GM12878 (cell line): Measurements from ENCODE around the gene MSL1. TPM values are rescaled to one million over a fixed set of nuclear protein-coding genes. Genes with fewer than 3 reads are reported as not detected.

Experiments used
- CHD4 ChIP-seq: fragments of 200-600 bp; sonication (generic); IDR thresholded peaks from 2 replicates; pipeline ENCODE4 v1.6.1; 2016; ENCODE audit warnings: mild to moderate bottlenecking
- CREB1 ChIP-seq: IDR thresholded peaks from 2 replicates; pipeline ENCODE4 v1.6.1; 2012; ENCODE audit warnings: low read depth, mild to moderate bottlenecking, inconsistent platforms
- CUX1 ChIP-seq: IDR thresholded peaks from 2 replicates; pipeline ENCODE4 v1.6.1; 2012; ENCODE audit warnings: improper control_type of control experiment, low read depth, low read length; ENCODE audit not compliant: insufficient replicate concordance
- EP300 ChIP-seq, 2 experiments: fragments of 150-350 bp in 1 of 2; IDR thresholded peaks; 2 replicates each; pipeline ENCODE4 v1.6.1; 2011 to 2012; ENCODE audit warnings: low read depth in 2 of 2, low read length in 2 of 2, borderline replicate concordance in 1 of 2, improper control_type of control experiment in 1 of 2, inconsistent platforms in 1 of 2; ENCODE audit not compliant: control insufficient read depth in 1 of 2
- PKNOX1 ChIP-seq: fragments of 450-650 bp; IDR thresholded peaks from 2 replicates; pipeline ENCODE4 v1.6.1; 2016; ENCODE audit warnings: mild to moderate bottlenecking
- POU2F2 ChIP-seq: IDR thresholded peaks from 3 replicates; pipeline ENCODE4 v1.6.1; 2011; ENCODE audit warnings: low read depth, mild to moderate bottlenecking, low read length, borderline replicate concordance
- TARDBP ChIP-seq: IDR thresholded peaks from 2 replicates; pipeline ENCODE4 v1.6.1; 2016; ENCODE audit warnings: borderline replicate concordance
- polyA plus RNA-seq, 11 experiments: library from polyadenylated mRNA; depleted of rRNA in 4 of 11; unstranded in 6 of 11; stranded (reverse) in 5 of 11; fragments of >200 nt; fragmentation: Nextera tagmentation in 4 of 11; fragmentation: Illumina TruSeq in 1 of 11; extraction: Ambion mirVana in 4 of 11; extraction: Trizol in 1 of 11; gene quantifications; 1 replicate in 1 of 11; 2 replicates in 10 of 11; pipeline versions ENCODE4 v1.2.1 to v1.2.3, GENCODE V29; 2011 to 2016; ENCODE audit warnings: inconsistent platforms in 2 of 11, missing spikeins in 2 of 11, low read depth in 1 of 11
- total RNA-seq, 4 experiments: library from RNA; depleted of rRNA in 3 of 4; stranded (reverse); fragments of >200 nt in 3 of 4; fragmentation: Illumina TruSeq in 1 of 4; extraction: Trizol in 1 of 4; gene quantifications; 2 replicates each; pipeline versions ENCODE4 v1.2.1 to v1.2.3, GENCODE V29; 2013 to 2021
- TF ChIP-seq, protein P1 (sequence below): fragments of 450-650 bp; formaldehyde crosslinking; IDR thresholded peaks from 2 replicates; pipeline ENCODE4 v1.5.0; 2022; ENCODE audit warnings: mild to moderate bottlenecking, missing genetic modification characterization
- TF ChIP-seq, protein P2 (sequence below): IDR thresholded peaks from 2 replicates; pipeline ENCODE4 v1.6.1; 2011; ENCODE audit warnings: mild to moderate bottlenecking, low read depth, low read length, moderate library complexity; ENCODE audit not compliant: insufficient replicate concordance
- TF ChIP-seq, protein P3 (sequence below): fragments of 450-650 bp; IDR thresholded peaks from 2 replicates; pipeline ENCODE4 v1.6.1; 2016; ENCODE audit warnings: mild to moderate bottlenecking, moderate library complexity, borderline replicate concordance

MSL1 gene
- total and polyA plus RNA-seq, 10 of the 15 experiments (the other 5 are each of a cell fraction or from before 2014, with no cell fraction given), result 6.1 to 95.2 (median 51.8) TPM

GRCh38 chr17:40111221-40112128 is 10.3 kb upstream of the MSL1 start (continued):
- TF ChIP-seq, protein P1, sequence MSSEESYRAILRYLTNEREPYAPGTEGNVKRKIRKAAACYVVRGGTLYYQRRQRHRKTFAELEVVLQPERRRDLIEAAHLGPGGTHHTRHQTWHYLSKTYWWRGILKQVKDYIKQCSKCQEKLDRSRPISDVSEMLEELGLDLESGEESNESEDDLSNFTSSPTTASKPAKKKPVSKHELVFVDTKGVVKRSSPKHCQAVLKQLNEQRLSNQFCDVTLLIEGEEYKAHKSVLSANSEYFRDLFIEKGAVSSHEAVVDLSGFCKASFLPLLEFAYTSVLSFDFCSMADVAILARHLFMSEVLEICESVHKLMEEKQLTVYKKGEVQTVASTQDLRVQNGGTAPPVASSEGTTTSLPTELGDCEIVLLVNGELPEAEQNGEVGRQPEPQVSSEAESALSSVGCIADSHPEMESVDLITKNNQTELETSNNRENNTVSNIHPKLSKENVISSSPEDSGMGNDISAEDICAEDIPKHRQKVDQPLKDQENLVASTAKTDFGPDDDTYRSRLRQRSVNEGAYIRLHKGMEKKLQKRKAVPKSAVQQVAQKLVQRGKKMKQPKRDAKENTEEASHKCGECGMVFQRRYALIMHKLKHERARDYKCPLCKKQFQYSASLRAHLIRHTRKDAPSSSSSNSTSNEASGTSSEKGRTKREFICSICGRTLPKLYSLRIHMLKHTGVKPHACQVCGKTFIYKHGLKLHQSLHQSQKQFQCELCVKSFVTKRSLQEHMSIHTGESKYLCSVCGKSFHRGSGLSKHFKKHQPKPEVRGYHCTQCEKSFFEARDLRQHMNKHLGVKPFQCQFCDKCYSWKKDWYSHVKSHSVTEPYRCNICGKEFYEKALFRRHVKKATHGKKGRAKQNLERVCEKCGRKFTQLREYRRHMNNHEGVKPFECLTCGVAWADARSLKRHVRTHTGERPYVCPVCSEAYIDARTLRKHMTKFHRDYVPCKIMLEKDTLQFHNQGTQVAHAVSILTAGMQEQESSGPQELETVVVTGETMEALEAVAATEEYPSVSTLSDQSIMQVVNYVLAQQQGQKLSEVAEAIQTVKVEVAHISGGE (CRISPR knock-in tag), result no peak
- TF ChIP-seq, protein P2, sequence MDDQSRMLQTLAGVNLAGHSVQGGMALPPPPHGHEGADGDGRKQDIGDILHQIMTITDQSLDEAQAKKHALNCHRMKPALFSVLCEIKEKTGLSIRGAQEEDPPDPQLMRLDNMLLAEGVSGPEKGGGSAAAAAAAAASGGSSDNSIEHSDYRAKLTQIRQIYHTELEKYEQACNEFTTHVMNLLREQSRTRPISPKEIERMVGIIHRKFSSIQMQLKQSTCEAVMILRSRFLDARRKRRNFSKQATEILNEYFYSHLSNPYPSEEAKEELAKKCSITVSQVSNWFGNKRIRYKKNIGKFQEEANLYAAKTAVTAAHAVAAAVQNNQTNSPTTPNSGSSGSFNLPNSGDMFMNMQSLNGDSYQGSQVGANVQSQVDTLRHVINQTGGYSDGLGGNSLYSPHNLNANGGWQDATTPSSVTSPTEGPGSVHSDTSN, result peak; percentile 64
- TF ChIP-seq PKNOX1, result peak; percentile 78
- no peak for TF ChIP-seq CREB1
- no peak for TF ChIP-seq TARDBP
- peak; percentile 41; the same call in 1 of the 3 replicates for TF ChIP-seq POU2F2
- TF ChIP-seq CUX1, result no peak
- 0 out of 4 replicates have a peak, but pooled peaks have one; percentile 27 to 33 for TF ChIP-seq EP300 (IDR thresholded peaks at IDR 0.05; ENCODE audit: borderline replicate concordance in 1 of 2, control insufficient read depth in 1 of 2, low read depth in 2 of 2, low read length in 2 of 2)
- TF ChIP-seq CHD4, result no peak
- TF ChIP-seq, protein P3, sequence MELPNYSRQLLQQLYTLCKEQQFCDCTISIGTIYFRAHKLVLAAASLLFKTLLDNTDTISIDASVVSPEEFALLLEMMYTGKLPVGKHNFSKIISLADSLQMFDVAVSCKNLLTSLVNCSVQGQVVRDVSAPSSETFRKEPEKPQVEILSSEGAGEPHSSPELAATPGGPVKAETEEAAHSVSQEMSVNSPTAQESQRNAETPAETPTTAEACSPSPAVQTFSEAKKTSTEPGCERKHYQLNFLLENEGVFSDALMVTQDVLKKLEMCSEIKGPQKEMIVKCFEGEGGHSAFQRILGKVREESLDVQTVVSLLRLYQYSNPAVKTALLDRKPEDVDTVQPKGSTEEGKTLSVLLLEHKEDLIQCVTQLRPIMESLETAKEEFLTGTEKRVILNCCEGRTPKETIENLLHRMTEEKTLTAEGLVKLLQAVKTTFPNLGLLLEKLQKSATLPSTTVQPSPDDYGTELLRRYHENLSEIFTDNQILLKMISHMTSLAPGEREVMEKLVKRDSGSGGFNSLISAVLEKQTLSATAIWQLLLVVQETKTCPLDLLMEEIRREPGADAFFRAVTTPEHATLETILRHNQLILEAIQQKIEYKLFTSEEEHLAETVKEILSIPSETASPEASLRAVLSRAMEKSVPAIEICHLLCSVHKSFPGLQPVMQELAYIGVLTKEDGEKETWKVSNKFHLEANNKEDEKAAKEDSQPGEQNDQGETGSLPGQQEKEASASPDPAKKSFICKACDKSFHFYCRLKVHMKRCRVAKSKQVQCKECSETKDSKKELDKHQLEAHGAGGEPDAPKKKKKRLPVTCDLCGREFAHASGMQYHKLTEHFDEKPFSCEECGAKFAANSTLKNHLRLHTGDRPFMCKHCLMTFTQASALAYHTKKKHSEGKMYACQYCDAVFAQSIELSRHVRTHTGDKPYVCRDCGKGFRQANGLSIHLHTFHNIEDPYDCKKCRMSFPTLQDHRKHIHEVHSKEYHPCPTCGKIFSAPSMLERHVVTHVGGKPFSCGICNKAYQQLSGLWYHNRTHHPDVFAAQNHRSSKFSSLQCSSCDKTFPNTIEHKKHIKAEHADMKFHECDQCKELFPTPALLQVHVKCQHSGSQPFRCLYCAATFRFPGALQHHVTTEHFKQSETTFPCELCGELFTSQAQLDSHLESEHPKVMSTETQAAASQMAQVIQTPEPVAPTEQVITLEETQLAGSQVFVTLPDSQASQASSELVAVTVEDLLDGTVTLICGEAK, result no peak
